ELR (cell line): ENCODE results near the gene NELL1.

Experiments used
- DNase-seq: peaks from one replicate; pipeline ENCODE4 v3.0.0-alpha.2; 2015; ENCODE audit warnings: low read depth

Gene NELL1

GRCh38 chr11:21346361-21346760 lies 677.0 kb downstream of the NELL1 start:
- no peak for DNase-seq

GRCh38 chr11:21350613-21351012 lies 681.2 kb downstream of the NELL1 start:
- DNase-seq: no peak

GRCh38 chr11:21353425-21353824 lies 684.0 kb downstream of the NELL1 start:
- no peak for DNase-seq

DNA sequence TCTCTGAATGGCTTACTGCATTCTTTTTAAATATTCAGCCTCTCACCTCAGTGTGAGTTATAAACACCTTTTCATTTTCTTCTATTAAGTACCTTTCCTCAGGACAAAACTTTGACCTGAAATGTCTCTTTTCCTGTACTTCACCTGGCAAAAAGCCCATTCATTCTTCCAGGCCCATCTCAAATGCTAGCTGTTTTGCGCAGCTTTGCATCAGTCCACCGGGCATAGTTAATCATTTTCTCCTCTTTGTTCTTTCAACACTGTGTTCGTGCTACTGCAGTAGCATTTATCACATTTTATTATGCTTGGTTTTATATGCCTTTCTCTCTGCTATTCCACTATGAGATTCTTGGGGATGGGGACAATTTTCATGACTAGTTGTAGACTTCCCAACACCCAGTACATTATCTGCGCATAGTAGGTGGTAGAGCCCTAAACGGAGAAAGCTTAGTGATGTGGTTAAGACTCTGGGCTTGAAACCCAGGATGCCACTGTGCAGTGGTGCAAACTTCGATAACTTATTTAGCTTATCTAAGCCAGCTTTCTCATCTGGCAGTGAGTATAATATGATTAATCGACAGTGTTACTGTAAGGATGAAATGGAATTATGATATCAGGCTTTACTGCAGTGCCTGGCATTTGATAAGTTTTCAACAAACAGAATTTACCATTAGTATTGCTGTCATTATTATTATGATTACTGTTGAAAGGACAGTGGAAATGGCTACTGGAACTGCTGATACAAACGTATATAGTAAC lies 695.7 kb downstream of the NELL1 start:
- DNase-seq: no peak

- DNase-seq: no peak
Observed at GRCh38 chr11:21369947-21370346, 700.6 kb downstream of the NELL1 start.

GRCh38 chr11:21371044-21371443 lies 701.7 kb downstream of the NELL1 start:
- no peak for DNase-seq

DNA sequence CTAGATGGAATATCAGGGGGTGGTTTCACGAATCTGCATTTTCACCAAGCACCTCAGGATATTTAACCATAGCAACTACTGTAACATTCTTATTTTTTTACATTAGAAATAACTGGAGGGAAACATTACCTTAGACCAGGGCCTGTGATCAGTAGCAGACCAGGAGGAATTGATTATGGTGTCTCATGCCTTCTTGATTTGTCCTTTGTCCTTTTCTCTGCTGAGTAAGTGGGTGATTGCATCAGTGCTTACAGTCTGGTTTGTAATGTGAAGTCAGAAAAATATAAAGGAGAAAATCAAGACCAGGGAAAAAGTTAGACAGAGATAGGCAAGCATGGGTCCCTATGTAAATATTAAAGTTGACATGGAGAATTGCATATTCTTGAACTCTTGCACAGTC lies 703.3 kb downstream of the NELL1 start:
- no peak for DNase-seq

- DNase-seq: no peak
Observed at GRCh38 chr11:21374376-21374775, 705.0 kb downstream of the NELL1 start.

DNA sequence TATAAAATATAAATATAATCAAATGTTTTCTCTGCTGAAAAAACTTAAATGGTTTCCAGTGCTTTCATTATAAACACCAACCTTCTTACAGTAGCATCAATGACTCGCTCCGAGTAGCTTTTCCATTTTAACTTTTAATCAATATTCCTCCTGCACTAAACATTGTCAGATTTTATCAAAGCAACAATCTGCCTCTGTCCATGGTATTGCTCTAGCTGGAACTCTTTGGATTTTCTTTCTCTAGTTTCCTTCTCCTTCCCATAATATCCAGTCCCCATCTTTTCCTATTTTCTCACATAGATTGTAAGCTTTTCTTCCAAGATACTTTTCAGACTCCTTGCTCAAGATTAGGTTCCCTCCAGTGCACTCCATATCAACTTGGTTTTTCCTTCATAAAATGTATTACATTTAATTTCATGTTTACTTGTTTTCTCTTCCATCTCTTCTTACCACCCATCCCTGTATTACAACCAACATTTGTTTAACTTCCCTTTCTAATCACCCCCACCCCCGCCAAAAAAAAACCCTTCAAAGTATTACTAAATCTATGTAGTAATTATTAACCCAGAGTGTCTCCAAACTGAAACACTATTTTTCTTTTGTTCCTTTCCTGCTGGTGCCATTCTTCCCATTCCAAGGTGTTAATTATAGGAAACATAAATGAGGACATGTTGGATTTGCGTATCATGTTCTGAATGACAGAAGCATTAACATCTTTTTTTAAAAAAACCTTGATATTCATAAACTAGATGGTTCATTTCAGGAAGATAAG lies 716.5 kb downstream of the NELL1 start:
- no peak for DNase-seq

GRCh38 chr11:21390430-21390829 lies 721.0 kb downstream of the NELL1 start:
- DNase-seq: no peak

DNA sequence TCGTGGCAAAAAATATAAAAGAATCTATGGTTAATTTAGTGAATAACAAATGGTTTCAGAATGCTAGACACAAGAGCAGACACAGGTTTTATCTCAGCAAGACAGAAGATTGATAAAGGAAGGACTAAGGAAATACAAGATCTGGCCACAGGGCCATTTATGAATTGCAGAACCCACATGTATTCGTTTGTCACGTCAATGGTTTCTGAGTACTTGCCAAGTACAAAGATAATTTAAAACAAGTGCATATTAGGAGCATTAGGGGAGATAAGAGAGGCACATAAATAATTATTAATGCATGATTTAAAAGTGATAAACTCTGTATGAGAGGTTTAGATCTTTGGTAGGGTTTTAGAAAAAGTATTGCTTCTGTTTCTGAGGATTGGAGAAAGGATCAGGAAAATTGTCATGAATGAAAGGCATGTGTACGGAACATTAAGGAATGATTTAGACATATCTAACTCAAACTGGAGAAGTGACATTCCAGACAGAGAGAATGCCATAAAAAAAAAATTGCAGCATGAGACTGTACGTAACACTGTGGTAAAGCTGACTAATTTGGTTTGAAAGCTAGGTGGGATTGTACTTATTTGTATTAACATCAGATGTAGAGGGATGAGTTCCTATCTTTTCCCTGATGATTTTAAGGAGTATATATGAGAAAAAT lies 727.1 kb downstream of the NELL1 start:
- DNase-seq: no peak

- DNase-seq: no peak
Observed at GRCh38 chr11:21398195-21398594, 728.8 kb downstream of the NELL1 start.

GRCh38 chr11:21401496-21401895 lies 732.1 kb downstream of the NELL1 start:
- DNase-seq: no peak

DNA sequence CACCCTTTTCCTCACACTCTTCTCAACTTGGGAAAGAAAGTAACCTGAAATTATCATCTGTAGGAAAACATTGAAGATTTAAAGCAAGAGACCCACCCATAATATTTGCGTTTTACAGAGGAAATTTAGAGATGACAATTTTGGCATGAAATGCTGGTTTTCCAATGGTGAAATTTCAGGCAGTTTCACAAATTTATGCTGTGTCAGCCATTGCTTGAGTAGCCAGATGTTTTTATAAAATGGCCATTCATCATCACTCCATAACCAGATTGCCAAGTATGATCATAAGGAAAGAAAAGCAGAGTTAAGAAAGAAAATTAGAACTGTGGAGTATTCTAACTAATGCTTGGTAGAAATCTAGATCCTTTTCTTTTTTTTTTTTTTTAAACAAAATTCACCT lies 732.9 kb downstream of the NELL1 start:
- DNase-seq: no peak

DNA sequence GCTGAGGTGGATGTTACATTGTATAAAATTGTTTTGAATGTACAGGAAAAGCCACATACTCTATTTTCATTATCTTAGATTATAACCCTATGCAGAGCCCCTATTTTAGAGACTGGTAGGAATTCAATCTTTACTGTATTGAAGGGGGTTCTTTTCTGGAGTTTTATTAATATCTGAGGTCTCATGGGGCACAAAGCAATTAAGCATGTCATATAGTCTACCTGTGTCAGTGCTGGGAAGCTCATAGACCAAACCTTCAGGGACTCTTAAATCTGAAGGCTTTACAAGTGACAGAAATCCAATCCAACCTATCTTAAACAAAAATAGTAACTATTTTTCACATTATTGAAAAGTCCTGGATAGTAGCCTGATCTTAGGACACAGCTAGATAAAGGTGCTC lies 733.7 kb downstream of the NELL1 start:
- no peak for DNase-seq

DNA sequence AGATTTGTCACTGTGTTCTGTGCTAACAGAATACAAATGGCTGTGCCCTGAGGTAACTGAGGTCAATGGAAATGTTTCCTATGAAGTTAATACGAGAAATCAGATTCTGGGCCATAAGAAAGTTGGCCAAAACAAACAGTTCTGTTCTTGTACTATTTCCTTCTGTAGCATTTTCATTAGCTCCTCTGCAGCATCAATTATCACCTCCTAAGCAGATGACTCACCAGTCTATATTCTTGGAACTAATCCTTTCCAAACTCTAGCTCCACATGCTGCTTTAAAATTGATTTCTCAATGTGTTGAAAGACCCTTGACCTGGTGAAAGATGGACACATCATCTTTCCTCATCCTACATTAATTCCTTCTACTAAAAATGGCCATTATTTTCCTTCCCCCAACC lies 736.0 kb downstream of the NELL1 start:
- no peak for DNase-seq

GRCh38 chr11:21410513-21410912 lies 741.1 kb downstream of the NELL1 start:
- DNase-seq: no peak

DNA sequence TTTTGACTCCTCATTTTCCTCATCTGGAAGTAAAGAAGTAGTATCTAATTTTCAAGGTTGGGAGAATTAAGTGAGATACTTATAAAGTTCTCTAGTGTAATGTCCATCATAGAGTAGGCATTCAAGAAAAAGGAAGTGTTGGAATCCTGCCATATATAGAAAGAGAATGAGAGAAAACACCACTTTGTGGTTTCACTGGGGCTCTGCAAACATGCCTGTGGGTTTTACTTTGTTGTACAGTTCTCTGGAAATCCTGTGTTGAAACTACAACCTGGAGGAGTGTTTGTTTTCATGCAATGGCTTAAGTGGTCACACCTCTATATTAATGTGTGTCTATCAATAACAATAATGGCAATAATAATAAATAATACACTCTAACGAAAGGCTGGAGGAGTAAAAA lies 741.7 kb downstream of the NELL1 start:
- no peak for DNase-seq

GRCh38 chr11:21411597-21411996 lies 742.2 kb downstream of the NELL1 start:
- no peak for DNase-seq

GRCh38 chr11:21412652-21413383 lies 743.4 kb downstream of the NELL1 start:
- DNase-seq: no peak

GRCh38 chr11:21414953-21415352 lies 745.6 kb downstream of the NELL1 start:
- no peak for DNase-seq

DNA sequence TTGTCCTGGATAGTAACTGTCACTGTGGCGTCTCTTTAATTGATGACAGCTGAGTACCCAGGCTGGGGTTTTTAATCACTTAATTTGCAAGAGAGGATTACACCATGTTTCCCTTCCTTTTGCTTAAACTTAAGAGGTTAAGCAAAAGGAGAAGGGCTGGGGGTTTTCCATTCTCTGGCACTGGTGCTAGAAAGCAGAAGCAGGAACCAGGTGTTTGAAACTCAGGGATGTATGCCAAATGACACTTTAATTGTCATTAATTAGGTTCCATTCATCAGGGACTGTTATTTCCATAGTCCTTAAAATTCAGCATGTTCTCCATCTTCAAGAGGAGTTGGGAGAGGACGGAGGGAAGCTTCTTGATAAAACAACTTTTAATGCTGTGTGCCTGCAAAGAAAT lies 746.2 kb downstream of the NELL1 start:
- DNase-seq: no peak
